A673 (cell line): ENCODE data around the gene PCDHGB5.

Experiments
- CTCF ChIP-seq: fragments of 300-800, 200-600 bp; sonication (generic); conservative IDR thresholded peaks from 2 replicates; pipeline ENCODE4 v1.5.1; 2017; ENCODE audit warnings: low read depth, mild to moderate bottlenecking, antibody characterized with exemption, low read length, moderate library complexity, mixed read lengths
- EZH2 ChIP-seq: fragments of 200-600 bp; sonication (generic); IDR thresholded peaks from 2 replicates; pipeline ENCODE4 v1.6.1; 2017; ENCODE audit warnings: borderline replicate concordance, low read depth, mild to moderate bottlenecking, mixed read lengths, antibody characterized with exemption, low read length; ENCODE audit not compliant: poor library complexity, severe bottlenecking

GRCh38 chr5:141398608-141399007 is 861 bp downstream of the PCDHGB5 start:
- no peak for TF ChIP-seq CTCF
- no peak for TF ChIP-seq EZH2
